ENCODE results near the gene HAUS8. TPM values are rescaled to one million over a fixed set of nuclear protein-coding genes. Genes with fewer than 3 reads are reported as not detected.

Gene HAUS8
- total and polyA plus RNA-seq, 2 of the 13 experiments (the other 11 are each of a cell fraction or from before 2014, with no cell fraction given) = 7.8 to 17.5 TPM

DNA sequence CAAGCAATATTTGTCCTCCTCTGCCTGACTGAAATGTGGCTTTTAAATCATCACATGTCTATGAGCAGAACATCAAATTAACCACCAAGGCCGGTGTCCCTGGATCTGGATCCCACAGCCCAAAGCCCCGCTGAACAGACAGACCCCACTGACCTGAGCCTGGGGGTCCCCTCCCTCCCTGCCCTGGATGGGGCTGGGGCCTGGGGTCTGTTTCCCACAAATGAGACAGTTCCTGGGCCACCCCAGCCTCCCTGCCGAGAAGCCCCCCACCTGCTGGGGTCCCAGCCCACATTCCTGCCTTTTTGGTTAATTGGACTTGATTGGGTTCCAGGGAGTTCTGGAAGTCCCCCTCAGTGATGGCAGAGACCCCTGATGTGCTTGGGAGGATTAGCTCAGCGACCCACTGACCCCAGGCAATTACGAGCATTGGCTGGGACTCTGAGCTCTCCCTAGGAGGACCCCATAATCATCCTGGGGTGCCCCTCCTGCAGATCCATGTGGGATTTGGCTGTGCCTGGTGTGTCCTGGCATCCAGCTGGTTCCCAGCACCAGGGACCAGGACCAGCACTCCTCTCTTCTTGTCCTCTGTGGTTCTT lies 29.2 kb downstream of the HAUS8 start:
- CTCF ChIA-PET (ENCODE audit: low intra/inter-chr PET ratio, low total read pairs) = no interaction called here
- Histone ChIP-seq H2AFZ (ENCODE audit: low read length) (no peak overlapping the region), H3K4me3 (replicated peaks in 1 of 3; ENCODE audit: insufficient read depth in 1 of 3, low read depth in 2 of 3, low read length in 3 of 3) (no peak overlapping the region), H3K27ac (ENCODE audit: extremely low read length, insufficient read depth, low read length) (no peak overlapping the region), H3K27me3 (ENCODE audit: control insufficient read depth in 1 of 2, insufficient read depth in 2 of 2, low read length in 2 of 2) (peaks cover 0 to 3% of the 10 kb centered on the region in 2 experiments; a peak in 1 of 5 replicates), H3K79me2 (ENCODE audit: insufficient read depth, low read length) (no peaks in the 10 kb centered on the region), H3K9ac (ENCODE audit: insufficient read depth, low read depth, low read length) (no peak overlapping the region), H3K36me3 (replicated peaks in 1 of 2; ENCODE audit: control insufficient read depth in 1 of 2, insufficient read depth in 2 of 2, low read length in 2 of 2) (peaks cover 4 to 15% of the 10 kb centered on the region in 2 experiments; a peak in 4 of 5 replicates), H3K4me1 (ENCODE audit: insufficient read depth, low read length) (peaks cover 12% of the 10 kb centered on the region; the same call in 1 of the 2 replicates), H3K4me2 (ENCODE audit: low read depth, low read length) (no peak overlapping the region), H3K9me3 (ENCODE audit: low read length) (no peaks in the 10 kb centered on the region), H4K20me1 (ENCODE audit: insufficient read depth, low read length) (no peaks in the 10 kb centered on the region)
- POLR2A ChIA-PET = interaction anchor here (0.6 kb wide), 1 partner anchor 222 kb away, joined by 3 read pairs; no protein-coding TSS in a partner anchor
- no peak for ATAC-seq
- no TSS peak for BruUV-seq (replicated peaks)
- WGBS (ENCODE audit: low lambda C conversion rate) = 73% methylated on average over 2 of the region's 5 CpGs
- no peak for DNase-seq (ENCODE audit: low spot score)
- intact Hi-C loops (cut with micrococcal nuclease; ENCODE audit: unreplicated experiment) = no loop called here
- in situ Hi-C loops (cut with HindIII; ENCODE audit: extremely low pct_ligation_motif_present, low pct_unique_long_range_greater_than_20kb) = no loop called here
- FAIRE-seq = no peak
- TF ChIP-seq ZNF777 (CRISPR knock-in tag; IDR thresholded peaks at IDR 0.05) = no peak
- no peak for TF ChIP-seq ZNF354B (CRISPR knock-in tag; IDR thresholded peaks at IDR 0.05)
- no peak for TF ChIP-seq ZFP36L1 (CRISPR knock-in tag; IDR thresholded peaks at IDR 0.05)
- no peak for TF ChIP-seq ZNF329 (CRISPR knock-in tag; IDR thresholded peaks at IDR 0.05; ENCODE audit: low read depth)
- no peak for TF ChIP-seq TBP (CRISPR knock-in tag; IDR thresholded peaks at IDR 0.05)
- no peak for TF ChIP-seq STAT5B (CRISPR knock-in tag; IDR thresholded peaks at IDR 0.05)
- TF ChIP-seq, protein P1, sequence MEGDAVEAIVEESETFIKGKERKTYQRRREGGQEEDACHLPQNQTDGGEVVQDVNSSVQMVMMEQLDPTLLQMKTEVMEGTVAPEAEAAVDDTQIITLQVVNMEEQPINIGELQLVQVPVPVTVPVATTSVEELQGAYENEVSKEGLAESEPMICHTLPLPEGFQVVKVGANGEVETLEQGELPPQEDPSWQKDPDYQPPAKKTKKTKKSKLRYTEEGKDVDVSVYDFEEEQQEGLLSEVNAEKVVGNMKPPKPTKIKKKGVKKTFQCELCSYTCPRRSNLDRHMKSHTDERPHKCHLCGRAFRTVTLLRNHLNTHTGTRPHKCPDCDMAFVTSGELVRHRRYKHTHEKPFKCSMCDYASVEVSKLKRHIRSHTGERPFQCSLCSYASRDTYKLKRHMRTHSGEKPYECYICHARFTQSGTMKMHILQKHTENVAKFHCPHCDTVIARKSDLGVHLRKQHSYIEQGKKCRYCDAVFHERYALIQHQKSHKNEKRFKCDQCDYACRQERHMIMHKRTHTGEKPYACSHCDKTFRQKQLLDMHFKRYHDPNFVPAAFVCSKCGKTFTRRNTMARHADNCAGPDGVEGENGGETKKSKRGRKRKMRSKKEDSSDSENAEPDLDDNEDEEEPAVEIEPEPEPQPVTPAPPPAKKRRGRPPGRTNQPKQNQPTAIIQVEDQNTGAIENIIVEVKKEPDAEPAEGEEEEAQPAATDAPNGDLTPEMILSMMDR (CRISPR knock-in tag; IDR thresholded peaks at IDR 0.05) = no peak
- TF ChIP-seq, protein P2, sequence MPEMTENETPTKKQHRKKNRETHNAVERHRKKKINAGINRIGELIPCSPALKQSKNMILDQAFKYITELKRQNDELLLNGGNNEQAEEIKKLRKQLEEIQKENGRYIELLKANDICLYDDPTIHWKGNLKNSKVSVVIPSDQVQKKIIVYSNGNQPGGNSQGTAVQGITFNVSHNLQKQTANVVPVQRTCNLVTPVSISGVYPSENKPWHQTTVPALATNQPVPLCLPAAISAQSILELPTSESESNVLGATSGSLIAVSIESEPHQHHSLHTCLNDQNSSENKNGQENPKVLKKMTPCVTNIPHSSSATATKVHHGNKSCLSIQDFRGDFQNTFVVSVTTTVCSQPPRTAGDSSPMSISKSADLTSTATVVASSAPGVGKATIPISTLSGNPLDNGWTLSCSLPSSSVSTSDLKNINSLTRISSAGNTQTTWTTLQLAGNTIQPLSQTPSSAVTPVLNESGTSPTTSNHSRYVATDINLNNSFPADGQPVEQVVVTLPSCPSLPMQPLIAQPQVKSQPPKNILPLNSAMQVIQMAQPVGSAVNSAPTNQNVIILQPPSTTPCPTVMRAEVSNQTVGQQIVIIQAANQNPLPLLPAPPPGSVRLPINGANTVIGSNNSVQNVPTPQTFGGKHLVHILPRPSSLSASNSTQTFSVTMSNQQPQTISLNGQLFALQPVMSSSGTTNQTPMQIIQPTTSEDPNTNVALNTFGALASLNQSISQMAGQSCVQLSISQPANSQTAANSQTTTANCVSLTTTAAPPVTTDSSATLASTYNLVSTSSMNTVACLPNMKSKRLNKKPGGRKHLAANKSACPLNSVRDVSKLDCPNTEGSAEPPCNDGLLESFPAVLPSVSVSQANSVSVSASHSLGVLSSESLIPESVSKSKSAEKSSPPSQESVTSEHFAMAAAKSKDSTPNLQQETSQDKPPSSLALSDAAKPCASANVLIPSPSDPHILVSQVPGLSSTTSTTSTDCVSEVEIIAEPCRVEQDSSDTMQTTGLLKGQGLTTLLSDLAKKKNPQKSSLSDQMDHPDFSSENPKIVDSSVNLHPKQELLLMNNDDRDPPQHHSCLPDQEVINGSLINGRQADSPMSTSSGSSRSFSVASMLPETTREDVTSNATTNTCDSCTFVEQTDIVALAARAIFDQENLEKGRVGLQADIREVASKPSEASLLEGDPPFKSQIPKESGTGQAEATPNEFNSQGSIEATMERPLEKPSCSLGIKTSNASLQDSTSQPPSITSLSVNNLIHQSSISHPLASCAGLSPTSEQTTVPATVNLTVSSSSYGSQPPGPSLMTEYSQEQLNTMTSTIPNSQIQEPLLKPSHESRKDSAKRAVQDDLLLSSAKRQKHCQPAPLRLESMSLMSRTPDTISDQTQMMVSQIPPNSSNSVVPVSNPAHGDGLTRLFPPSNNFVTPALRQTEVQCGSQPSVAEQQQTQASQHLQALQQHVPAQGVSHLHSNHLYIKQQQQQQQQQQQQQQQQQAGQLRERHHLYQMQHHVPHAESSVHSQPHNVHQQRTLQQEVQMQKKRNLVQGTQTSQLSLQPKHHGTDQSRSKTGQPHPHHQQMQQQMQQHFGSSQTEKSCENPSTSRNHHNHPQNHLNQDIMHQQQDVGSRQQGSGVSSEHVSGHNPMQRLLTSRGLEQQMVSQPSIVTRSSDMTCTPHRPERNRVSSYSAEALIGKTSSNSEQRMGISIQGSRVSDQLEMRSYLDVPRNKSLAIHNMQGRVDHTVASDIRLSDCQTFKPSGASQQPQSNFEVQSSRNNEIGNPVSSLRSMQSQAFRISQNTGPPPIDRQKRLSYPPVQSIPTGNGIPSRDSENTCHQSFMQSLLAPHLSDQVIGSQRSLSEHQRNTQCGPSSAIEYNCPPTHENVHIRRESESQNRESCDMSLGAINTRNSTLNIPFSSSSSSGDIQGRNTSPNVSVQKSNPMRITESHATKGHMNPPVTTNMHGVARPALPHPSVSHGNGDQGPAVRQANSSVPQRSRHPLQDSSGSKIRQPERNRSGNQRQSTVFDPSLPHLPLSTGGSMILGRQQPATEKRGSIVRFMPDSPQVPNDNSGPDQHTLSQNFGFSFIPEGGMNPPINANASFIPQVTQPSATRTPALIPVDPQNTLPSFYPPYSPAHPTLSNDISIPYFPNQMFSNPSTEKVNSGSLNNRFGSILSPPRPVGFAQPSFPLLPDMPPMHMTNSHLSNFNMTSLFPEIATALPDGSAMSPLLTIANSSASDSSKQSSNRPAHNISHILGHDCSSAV (CRISPR knock-in tag; IDR thresholded peaks at IDR 0.05; ENCODE audit: borderline replicate concordance) = no peak
- TF ChIP-seq GLI4 (CRISPR knock-in tag; IDR thresholded peaks at IDR 0.05; ENCODE audit: borderline replicate concordance) = no peak
- TF ChIP-seq STAG1 (CRISPR knock-in tag; IDR thresholded peaks at IDR 0.05) = no peak
- no peak for TF ChIP-seq ZMYM2 (CRISPR knock-in tag; IDR thresholded peaks at IDR 0.05)
- TF ChIP-seq NFYC (CRISPR knock-in tag; IDR thresholded peaks at IDR 0.05) = no peak
- TF ChIP-seq HMGXB4 (CRISPR knock-in tag; IDR thresholded peaks at IDR 0.05; ENCODE audit: borderline replicate concordance in 1 of 2, low read depth in 1 of 2) = no peak

Measured in HepG2 (cell line).